HK-2 (cell line): ENCODE results near the gene SLC6A6.

Source experiments
- DNase-seq: peaks from one replicate; pipeline ENCODE4 v3.0.0-alpha.2; 2018; ENCODE audit not compliant: unreplicated experiment

The SLC6A6 gene

GRCh38 chr3:14418296-14419250 is 16.2 kb downstream of the SLC6A6 start:
- DNase-seq, result peak; percentile 28

GRCh38 chr3:14422016-14422963 is 19.9 kb downstream of the SLC6A6 start:
- no peak for DNase-seq

GRCh38 chr3:14423197-14423743 is 20.9 kb downstream of the SLC6A6 start:
- DNase-seq, result no peak

- DNase-seq, result no peak
Observed at GRCh38 chr3:14423963-14424362, 21.6 kb downstream of the SLC6A6 start.

GRCh38 chr3:14424711-14425580 is 22.5 kb downstream of the SLC6A6 start:
- DNase-seq, result no peak

GRCh38 chr3:14425581-14426304 is 23.3 kb downstream of the SLC6A6 start:
- no peak for DNase-seq

- no peak for DNase-seq
Observed at GRCh38 chr3:14426305-14426620, 23.9 kb downstream of the SLC6A6 start.

- DNase-seq, result no peak
Observed at GRCh38 chr3:14428087-14429033, 26.0 kb downstream of the SLC6A6 start.

- no peak for DNase-seq
Observed at GRCh38 chr3:14429237-14429636, 26.8 kb downstream of the SLC6A6 start.

- no peak for DNase-seq
Observed at GRCh38 chr3:14429640-14430039, 27.2 kb downstream of the SLC6A6 start.

- no peak for DNase-seq
Observed at GRCh38 chr3:14430053-14430452, 27.6 kb downstream of the SLC6A6 start.

- DNase-seq, result no peak
Observed at GRCh38 chr3:14430706-14431451, 28.5 kb downstream of the SLC6A6 start.

- no peak for DNase-seq
Observed at GRCh38 chr3:14431452-14431916, 29.1 kb downstream of the SLC6A6 start.

GRCh38 chr3:14431917-14432834 is 29.8 kb downstream of the SLC6A6 start:
- DNase-seq, result peak; percentile 85

GRCh38 chr3:14433106-14433505 is 30.7 kb downstream of the SLC6A6 start:
- DNase-seq, result no peak

- DNase-seq, result no peak
Observed at GRCh38 chr3:14434126-14434497, 31.7 kb downstream of the SLC6A6 start.

- DNase-seq, result no peak
Observed at GRCh38 chr3:14434498-14435151, 32.2 kb downstream of the SLC6A6 start.
